ENCODE results near the gene LNPEP. TPM values are rescaled to one million over a fixed set of nuclear protein-coding genes. Genes with fewer than 3 reads are reported as not detected.
A peak's percentile ranks its signal among the peaks of the same experiment; 100 is the strongest.

LNPEP gene
- total and polyA plus RNA-seq, 10 of the 15 experiments (the other 5 are each of a cell fraction or from before 2014, with no cell fraction given) = 5.6 to 54.9 (median 25.0) TPM

- no peaks in the 10 kb centered on the region for H4K20me1 ChIP-seq (ENCODE audit: control insufficient read depth, insufficient read depth)
- TF ChIP-seq BMI1 (IDR thresholded peaks at IDR 0.05; ENCODE audit: borderline replicate concordance) (no peak), MLLT1 (IDR thresholded peaks at IDR 0.05) (no peak), IKZF2 (IDR thresholded peaks at IDR 0.05) (peak; percentile 38 to 53), MYC (IDR thresholded peaks at IDR 0.05; ENCODE audit: insufficient read depth, insufficient read length, insufficient replicate concordance, low read length, severe bottlenecking) (no peak), GATAD2B (conservative IDR thresholded peaks at IDR 0.05; ENCODE audit: low read depth) (no peak), GABPA (IDR thresholded peaks at IDR 0.05; ENCODE audit: low read depth) (no peak), SPI1 (IDR thresholded peaks at IDR 0.05; ENCODE audit: borderline replicate concordance, insufficient read depth, low read depth, low read length) (peak; percentile 92), SREBF2 (IDR thresholded peaks at IDR 0.05; ENCODE audit: low read length) (no peak), NFYB (IDR thresholded peaks at IDR 0.05; ENCODE audit: insufficient read depth, low read depth, low read length) (no peak), BACH1 (IDR thresholded peaks at IDR 0.05; ENCODE audit: borderline replicate concordance) (no peak), ESRRA (IDR thresholded peaks at IDR 0.05; ENCODE audit: low read length) (no peak), JUNB (IDR thresholded peaks at IDR 0.05) (no peak), MTA3 (IDR thresholded peaks at IDR 0.05; ENCODE audit: borderline replicate concordance, low read length) (no peak), NR2C2 (IDR thresholded peaks at IDR 0.05; ENCODE audit: borderline replicate concordance, control insufficient read depth, insufficient read length, low read depth) (no peak), RCOR1 (conservative IDR thresholded peaks at IDR 0.05; ENCODE audit: low read depth, low read length) (no peak), MYB (IDR thresholded peaks at IDR 0.05; ENCODE audit: borderline replicate concordance, low read depth, low read length) (no peak), ZNF384 (IDR thresholded peaks at IDR 0.05; ENCODE audit: borderline replicate concordance, low read depth, low read length) (no peak), IKZF1 (conservative IDR thresholded peaks at IDR 0.05) (0 out of 2 replicates have a peak, but pooled peaks have one; percentile 19), TCF3 (IDR thresholded peaks at IDR 0.05; ENCODE audit: borderline replicate concordance, insufficient read depth, low read depth, low read length) (no peak), EED (IDR thresholded peaks at IDR 0.05; ENCODE audit: low read depth) (peak; percentile 52; the same call in 1 of the 2 replicates)
- H3K36me3 ChIP-seq (ENCODE audit: control insufficient read depth in 2 of 2, insufficient read depth in 2 of 2, low read length in 1 of 2) = peaks cover 3 to 33% of the 10 kb centered on the region in 2 experiments
- peaks cover 3% of the 10 kb centered on the region; the same call in 1 of the 2 replicates for H3K4me1 ChIP-seq (ENCODE audit: control insufficient read depth, insufficient read depth, low read length)
- RAD21 ChIA-PET (ENCODE audit: unreplicated experiment) = interaction anchor here (0.8 to 2.6 kb wide), 9 partner anchors 11 to 152 kb away, joined by 3 to 11 read pairs (median 3); no protein-coding TSS in a partner anchor
- H3K9ac ChIP-seq (ENCODE audit: control insufficient read depth, insufficient read depth, low read length) = no peak overlapping the region
- TSS peak; percentile 33 for BruUV-seq (replicated peaks)
- no peak overlapping the region for H3K4me2 ChIP-seq (ENCODE audit: control insufficient read depth, insufficient read depth)
- no peak for DNase-seq (ENCODE audit: low read depth, low spot score)
- H3K27ac ChIP-seq (ENCODE audit: control insufficient read depth, insufficient read depth) = no peak overlapping the region
- no peaks in the 10 kb centered on the region for H3K27me3 ChIP-seq (replicated peaks in 1 of 2; ENCODE audit: control insufficient read depth in 2 of 2, insufficient read depth in 2 of 2, low read length in 1 of 2)
- 13% methylated on average over 3 of the region's 3 CpGs for WGBS (ENCODE audit: insufficient coverage, insufficient replicate concordance, low lambda C conversion rate, missing lambda C conversion rate)
- POLR2A ChIA-PET = interaction anchor here (0.6 kb wide), 1 partner anchor 55 kb away, joined by 4 read pairs; no protein-coding TSS in a partner anchor
- SMC1A ChIA-PET (ENCODE audit: uncharacterized antibody, unreplicated experiment) = interaction anchor here (0.6 to 2.5 kb wide), 13 partner anchors 11 to 1823 kb away, joined by 3 to 17 read pairs (median 4); partner anchors contain the start of gene ERAP2
- no peaks in the 10 kb centered on the region for H3K79me2 ChIP-seq (ENCODE audit: control insufficient read depth, insufficient read depth, low read length)
- in situ Hi-C loops (cut with MboI) = no loop called here
- no peak overlapping the region for H2AFZ ChIP-seq (ENCODE audit: control insufficient read depth, low read depth, low read length)
- ATAC-seq = peak; percentile 34; the same call in 2 of the 3 replicates
- H3K4me3 ChIP-seq = no peak overlapping the region
- no peak for FAIRE-seq
- no peaks in the 10 kb centered on the region for H3K9me3 ChIP-seq (replicated peaks; ENCODE audit: control insufficient read depth, insufficient read depth, low read length)
- CTCF ChIA-PET = interaction anchor here (0.9 to 10.7 kb wide), 10 partner anchors 7 to 257 kb away, joined by 3 to 167 read pairs (median 4); no protein-coding TSS in a partner anchor
- intact Hi-C loops (cut with micrococcal nuclease; ENCODE audit: unreplicated experiment) = no loop called here
Observed at GRCh38 chr5:96904054-96904931, 31.6 kb upstream of the LNPEP start.

Data from GM12878 (cell line).